H1 (cell line): ENCODE results near the gene GPBP1.

Experiments used
- ASH2L ChIP-seq: fragments of 200-600, 300-600 bp; sonication (generic); IDR thresholded peaks from one replicate; pipeline ENCODE4 v1.7.1; 2017; ENCODE audit warnings: low read length
- ATF2 ChIP-seq: IDR thresholded peaks from 2 replicates; pipeline ENCODE4 v1.6.1; 2012; ENCODE audit warnings: low read length, inconsistent platforms
- ATF3 ChIP-seq: IDR thresholded peaks from 2 replicates; pipeline ENCODE4 v1.6.1; 2011; ENCODE audit warnings: low read depth, mild to moderate bottlenecking, low read length; ENCODE audit not compliant: insufficient read depth
- CHD2 ChIP-seq: IDR thresholded peaks from 2 replicates; pipeline ENCODE4 v1.6.1; 2012; ENCODE audit warnings: low read length, improper control_type of control experiment
- CTCF ChIP-seq, 3 experiments: IDR thresholded peaks; 1 replicate in 2 of 3; 2 replicates in 1 of 3; pipeline versions ENCODE4 v1.5.1 to v1.6.1; 2011; ENCODE audit warnings: low read length in 3 of 3, mild to moderate bottlenecking in 3 of 3, inconsistent platforms in 2 of 3, low read depth in 1 of 3, moderate library complexity in 1 of 3; ENCODE audit not compliant: insufficient read depth in 1 of 3; ENCODE audit errors: control extremely low read depth in 1 of 3
- EP300 ChIP-seq, 2 experiments: IDR thresholded peaks; 1 replicate in 1 of 2; 2 replicates in 1 of 2; pipeline ENCODE4 v1.6.1; 2011 to 2012; ENCODE audit warnings: low read depth in 2 of 2, low read length in 2 of 2, mild to moderate bottlenecking in 2 of 2, borderline replicate concordance in 1 of 2, inconsistent platforms in 1 of 2, moderate library complexity in 1 of 2
- MAFK ChIP-seq: IDR thresholded peaks from 2 replicates; pipeline ENCODE4 v1.6.1; 2012; ENCODE audit warnings: low read depth, mild to moderate bottlenecking, improper control_type of control experiment, low read length
- NRF1 ChIP-seq: IDR thresholded peaks from 2 replicates; pipeline ENCODE4 v1.6.1; 2011; ENCODE audit warnings: mild to moderate bottlenecking, low read depth, low read length, improper control_type of control experiment
- POLR2AphosphoS5 ChIP-seq: IDR thresholded peaks from 2 replicates; pipeline ENCODE4 v1.6.1; 2011; ENCODE audit warnings: low read depth, low read length
- SIRT6 ChIP-seq: IDR thresholded peaks from one replicate; pipeline ENCODE4 v1.7.1; 2012; ENCODE audit warnings: low read length, inconsistent platforms
- SP1 ChIP-seq: IDR thresholded peaks from 2 replicates; pipeline ENCODE4 v1.6.1; 2011; ENCODE audit warnings: low read depth, low read length
- YY1 ChIP-seq: IDR thresholded peaks from 2 replicates; pipeline ENCODE4 v1.6.1; 2011; ENCODE audit warnings: low read depth, mild to moderate bottlenecking, low read length
- ZNF274 ChIP-seq: IDR thresholded peaks from 2 replicates; pipeline ENCODE4 v1.7.0; 2012; ENCODE audit warnings: low read length, borderline replicate concordance; ENCODE audit errors: extremely low read depth

GRCh38 chr5:57229313-57229712, 55.5 kb downstream of the GPBP1 start:
- TF ChIP-seq ASH2L = no peak
- no peak for TF ChIP-seq CTCF (IDR thresholded peaks at IDR 0.05; ENCODE audit: control extremely low read depth in 1 of 3, insufficient read depth in 1 of 3, low read depth in 1 of 3, low read length in 3 of 3)
- no peak for TF ChIP-seq POLR2AphosphoS5
- no peak for TF ChIP-seq CHD2
- TF ChIP-seq EP300 (IDR thresholded peaks at IDR 0.05; ENCODE audit: borderline replicate concordance in 1 of 2, low read depth in 2 of 2, low read length in 2 of 2) = no peak
- TF ChIP-seq YY1 = no peak
- TF ChIP-seq ATF3 = no peak
- no peak for TF ChIP-seq ATF2
- no peak for TF ChIP-seq SIRT6
- TF ChIP-seq SP1 = no peak
- no peak for TF ChIP-seq MAFK
- no peak for TF ChIP-seq ZNF274
- no peak for TF ChIP-seq NRF1
